NCI-H1048 (cell line): Measurements from ENCODE around the gene HEATR5A.
"Not testable (repeated sequence)": the region's sequence is repeated elsewhere in the genome, so short reads cannot be mapped to it uniquely, and the experiment has no call there.

Experiments
- DNase-seq: peaks from one replicate; lab custom pipeline; 2025; lab: John Stamatoyannopoulos, UW

HEATR5A gene

GRCh38 chr14:31283578-31284252 is 136.6 kb downstream of the HEATR5A start:
- DNase-seq, result no peak

DNA sequence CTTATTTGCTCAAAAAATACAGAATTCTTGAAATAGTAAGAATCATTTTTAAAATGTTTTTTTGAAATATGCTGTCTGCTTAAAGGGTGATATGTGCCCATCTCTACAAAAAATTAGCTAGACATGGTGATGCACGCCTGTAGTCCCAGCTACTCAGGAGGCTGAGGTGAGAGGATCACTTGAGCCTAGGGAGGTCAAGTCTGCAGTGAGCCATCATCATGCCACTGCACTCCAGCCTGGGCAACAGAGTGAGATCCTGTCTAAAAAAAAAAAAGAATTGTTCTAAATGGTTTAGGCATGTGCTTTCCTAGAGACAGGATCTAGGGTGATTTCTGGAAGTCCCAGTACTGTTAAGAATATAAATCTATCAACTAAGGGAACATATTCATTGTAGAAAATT is 137.2 kb downstream of the HEATR5A start:
- DNase-seq, result no peak

- DNase-seq, result no peak
Measured at GRCh38 chr14:31280871-31281220, 139.5 kb downstream of the HEATR5A start.

DNA sequence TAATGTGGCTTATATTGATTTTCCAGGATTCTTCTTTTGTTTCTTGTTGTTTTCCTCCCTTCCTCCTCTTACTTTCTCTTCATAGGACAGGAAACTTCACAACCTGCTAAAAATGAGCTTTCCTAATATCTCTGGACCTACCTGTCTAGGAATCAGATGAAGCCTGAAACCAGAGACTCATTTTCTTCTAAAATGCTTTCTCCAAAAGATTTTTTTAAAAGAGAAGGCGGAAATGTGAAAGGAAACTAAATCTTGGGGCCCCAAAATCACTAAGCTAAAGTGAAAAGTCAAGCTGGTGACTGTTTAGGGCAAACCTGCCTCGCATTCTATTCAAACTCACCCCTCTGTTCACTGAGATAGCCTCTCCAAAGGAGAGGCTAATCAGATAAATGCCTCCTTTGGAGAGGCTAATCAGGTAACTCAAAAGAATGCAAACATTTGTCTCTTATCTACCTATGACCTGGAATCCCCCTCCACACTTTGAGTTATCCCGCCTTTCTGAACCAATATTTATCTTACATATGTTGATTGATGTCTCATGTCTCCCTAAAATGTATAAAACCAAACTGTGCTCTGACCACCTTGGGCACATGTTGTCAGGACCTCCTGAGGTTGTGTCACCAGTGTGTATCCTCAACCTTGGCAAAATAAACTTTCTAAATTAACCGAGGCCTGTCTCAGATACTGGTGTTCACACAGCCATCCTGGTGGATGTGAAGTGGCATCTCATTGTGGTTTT is 140.0 kb downstream of the HEATR5A start:
- no peak for DNase-seq

DNA sequence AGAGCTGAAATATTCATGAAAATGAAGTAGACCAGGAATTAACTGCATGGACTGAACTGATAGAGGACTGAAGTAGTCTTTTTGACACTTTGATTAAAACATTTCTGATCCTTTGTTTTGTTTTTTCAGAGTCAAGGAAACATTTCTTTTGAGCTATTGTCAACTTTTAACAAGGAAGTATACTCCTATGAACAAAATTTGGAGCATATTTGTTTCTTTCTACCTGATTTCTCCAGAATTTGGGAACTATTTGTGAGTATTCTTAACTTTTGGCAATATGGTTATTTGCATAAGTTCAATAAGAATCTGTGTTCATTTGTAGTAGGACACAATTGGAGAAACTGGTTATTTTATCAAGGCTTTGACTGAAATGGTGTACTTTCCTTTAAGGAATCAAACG is 141.5 kb downstream of the HEATR5A start:
- DNase-seq, result no peak

GRCh38 chr14:31277085-31277484 is 143.3 kb downstream of the HEATR5A start:
- no peak for DNase-seq

- DNase-seq, result not testable (repeated sequence)
Measured at GRCh38 chr14:31276417-31276816, 143.9 kb downstream of the HEATR5A start.

GRCh38 chr14:31275731-31276130 is 144.6 kb downstream of the HEATR5A start:
- no peak for DNase-seq

GRCh38 chr14:31271648-31272047 is 148.7 kb downstream of the HEATR5A start:
- DNase-seq, result no peak

GRCh38 chr14:31270196-31270772 is 150.1 kb downstream of the HEATR5A start:
- DNase-seq, result no peak

GRCh38 chr14:31269634-31270195 is 150.6 kb downstream of the HEATR5A start:
- no peak for DNase-seq

DNA sequence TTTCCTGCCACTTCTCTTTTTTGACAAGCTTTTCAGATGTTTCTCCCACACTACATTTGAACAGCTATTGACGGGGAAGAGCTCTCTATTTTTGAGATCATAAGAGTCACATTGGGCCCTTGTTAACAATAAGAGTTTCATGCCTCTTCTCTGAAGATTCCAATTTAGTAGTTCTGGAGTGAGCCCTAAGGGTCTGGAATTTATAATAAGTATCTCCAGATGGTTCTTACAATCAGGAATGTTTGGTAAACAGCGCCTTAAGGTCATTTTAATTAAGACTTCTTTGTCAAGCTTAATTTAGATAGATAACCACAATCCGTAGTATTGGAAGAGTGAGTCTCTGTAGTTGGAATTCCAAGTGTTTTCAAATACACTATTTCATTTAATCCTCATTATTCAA is 152.1 kb downstream of the HEATR5A start:
- no peak for DNase-seq

GRCh38 chr14:31266437-31267331 is 153.7 kb downstream of the HEATR5A start:
- DNase-seq, result no peak

DNA sequence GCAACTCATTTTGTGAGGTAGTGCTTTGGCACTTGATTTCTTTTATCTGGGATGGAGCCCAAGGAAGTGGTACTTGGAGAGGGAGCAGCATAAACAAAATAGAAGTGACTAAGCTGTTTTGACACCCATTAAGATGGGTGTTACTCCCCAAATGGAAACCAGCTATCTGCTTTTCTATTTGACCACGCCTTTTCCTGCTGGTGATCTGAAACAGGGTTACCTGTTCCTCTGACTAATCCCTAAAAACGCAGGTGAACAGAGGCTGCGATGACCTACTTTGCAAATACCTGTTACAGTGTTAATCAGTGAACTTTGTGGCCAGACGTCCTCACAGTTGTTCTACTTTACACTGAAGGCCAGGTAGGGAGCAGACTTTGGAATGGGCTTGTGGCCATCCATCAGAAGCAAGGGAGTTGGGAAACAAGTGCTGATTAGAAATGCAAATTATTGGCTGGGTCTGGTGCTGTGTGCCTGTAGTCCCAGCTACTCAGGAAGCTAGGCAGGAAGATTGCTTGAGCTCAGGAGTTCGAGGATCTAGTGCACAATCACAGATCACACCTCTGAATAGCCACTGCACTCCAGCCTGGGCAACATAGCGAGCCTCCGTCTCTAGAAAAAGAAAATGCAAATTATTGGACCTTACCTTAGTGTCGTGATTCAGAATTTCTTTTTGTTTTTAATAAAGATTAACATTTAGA is 154.5 kb downstream of the HEATR5A start:
- DNase-seq, result no peak

DNA sequence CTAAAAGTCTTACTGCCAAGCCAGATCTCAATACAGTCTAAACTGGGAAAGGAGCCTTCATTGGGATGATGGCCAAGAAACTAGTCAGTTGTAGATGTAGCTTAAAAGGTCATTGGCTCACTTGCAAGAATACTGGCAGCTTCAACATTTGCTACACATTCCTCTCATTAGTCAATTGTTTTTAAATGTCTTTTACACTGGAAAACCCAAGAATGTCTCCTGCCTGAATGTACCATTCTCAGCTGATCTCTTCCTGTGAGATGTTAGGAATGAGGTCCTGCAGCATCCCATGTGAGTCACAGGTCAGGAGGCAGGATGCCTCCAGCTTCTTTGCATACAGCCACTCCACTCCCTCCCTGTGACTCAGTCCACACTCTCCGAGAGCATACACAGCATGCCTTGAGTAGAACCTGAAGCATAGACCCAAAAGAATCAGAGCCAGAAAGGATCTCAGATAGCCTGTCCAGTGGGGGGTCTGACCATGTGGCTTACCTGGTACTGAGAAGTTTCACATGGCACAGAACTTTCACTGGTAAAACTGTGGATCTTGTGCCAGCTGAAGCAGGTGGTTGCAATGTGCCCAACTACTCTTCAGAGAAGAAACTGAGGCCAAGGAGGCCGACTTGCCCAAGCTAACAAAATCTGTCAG is 156.7 kb downstream of the HEATR5A start:
- no peak for DNase-seq

GRCh38 chr14:31261859-31262731 is 158.3 kb downstream of the HEATR5A start:
- DNase-seq, result peak; percentile 6

GRCh38 chr14:31261523-31261858 is 158.9 kb downstream of the HEATR5A start:
- no peak for DNase-seq

- DNase-seq, result not testable (repeated sequence)
Measured at GRCh38 chr14:31259040-31259435, 161.3 kb downstream of the HEATR5A start.

GRCh38 chr14:31258427-31259039 is 161.8 kb downstream of the HEATR5A start:
- no peak for DNase-seq
